Embryonic facial prominence (tissue), 1 donor: ENCODE data around the gene TREML1.
"Not testable (repeated sequence)": the region's sequence is repeated elsewhere in the genome, so short reads cannot be mapped to it uniquely, and the experiment has no call there.

ENCODE experiments used
- DNase-seq: peaks from one replicate; pipeline ENCODE4 v3.0.0-alpha.2; 2016; ENCODE audit errors: extremely low spot score

Gene TREML1

DNA sequence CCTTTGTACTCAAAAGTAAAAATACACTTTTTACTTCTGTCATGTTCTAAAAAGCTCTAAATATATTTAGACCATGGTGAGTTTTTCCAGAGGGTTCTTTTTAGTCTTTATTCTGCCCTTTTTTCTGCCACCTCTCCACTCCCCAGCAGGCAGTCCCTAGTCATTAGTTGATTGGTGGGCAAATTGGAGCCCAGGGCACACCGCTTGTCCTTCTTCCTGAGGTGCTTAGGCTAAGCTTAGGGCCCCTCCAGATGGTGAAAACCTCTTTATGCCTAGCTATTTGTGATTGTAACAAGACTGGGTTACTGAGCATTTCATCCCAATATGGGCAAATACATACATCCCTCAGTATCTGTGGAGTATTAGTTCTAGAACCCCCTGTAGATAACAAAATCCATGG, 6.2 kb downstream of the TREML1 start:
- no peak for DNase-seq

DNA sequence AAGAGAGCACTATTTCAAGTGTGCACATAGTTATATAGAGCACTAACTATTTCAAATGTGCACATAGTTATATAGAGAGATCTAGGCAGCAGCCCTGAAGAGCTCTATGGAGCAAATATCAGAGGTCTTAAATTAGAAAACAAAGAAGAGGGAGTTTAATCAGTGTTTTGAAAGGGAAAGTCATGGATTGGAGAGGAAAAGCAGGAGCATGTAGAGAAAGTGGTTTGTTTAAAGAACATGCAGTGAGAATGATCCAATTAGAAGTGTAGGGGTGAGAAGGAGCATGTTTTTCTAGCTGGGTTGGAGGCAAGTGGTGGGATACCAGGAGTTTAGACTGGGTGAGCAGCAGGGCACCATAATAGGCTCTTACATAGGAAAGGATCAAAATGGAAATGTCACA, 17.2 kb downstream of the TREML1 start:
- no peak for DNase-seq

DNA sequence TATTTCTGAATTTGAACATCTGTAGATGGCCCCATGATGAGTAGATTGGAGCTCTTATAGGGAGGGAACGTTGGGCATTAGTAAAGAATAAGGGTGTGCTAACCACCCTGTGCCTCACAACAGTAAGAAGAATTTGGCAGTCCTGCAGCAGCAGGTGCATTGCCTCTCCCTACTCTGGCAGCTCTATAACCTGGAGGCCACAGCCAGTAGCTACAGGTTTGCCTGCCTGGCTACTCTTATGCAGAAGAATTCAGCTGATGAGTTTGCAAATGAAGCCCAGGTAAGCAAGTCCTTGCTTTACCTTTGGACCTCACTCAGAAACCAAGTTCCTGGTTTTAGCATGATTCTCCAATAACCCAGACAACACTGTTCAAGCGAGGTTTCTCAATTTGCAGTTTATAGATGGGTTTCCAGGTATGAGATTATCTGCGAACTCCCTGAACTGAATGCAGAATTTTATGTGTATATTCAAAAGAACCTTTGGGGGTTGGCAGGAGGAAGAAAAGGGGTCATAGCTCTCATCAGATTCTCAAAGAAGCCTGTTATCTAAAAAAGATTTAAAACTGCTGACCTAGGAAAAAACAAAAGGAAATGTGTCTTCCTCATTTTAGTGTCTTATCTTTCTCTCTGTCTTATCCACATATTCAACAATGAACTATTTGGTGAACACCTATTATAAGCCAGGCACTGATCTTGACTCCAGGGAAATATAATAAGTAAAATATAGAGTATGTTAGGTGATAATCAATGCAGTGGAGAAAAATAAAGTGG, 18.9 kb downstream of the TREML1 start:
- no peak for DNase-seq

DNA sequence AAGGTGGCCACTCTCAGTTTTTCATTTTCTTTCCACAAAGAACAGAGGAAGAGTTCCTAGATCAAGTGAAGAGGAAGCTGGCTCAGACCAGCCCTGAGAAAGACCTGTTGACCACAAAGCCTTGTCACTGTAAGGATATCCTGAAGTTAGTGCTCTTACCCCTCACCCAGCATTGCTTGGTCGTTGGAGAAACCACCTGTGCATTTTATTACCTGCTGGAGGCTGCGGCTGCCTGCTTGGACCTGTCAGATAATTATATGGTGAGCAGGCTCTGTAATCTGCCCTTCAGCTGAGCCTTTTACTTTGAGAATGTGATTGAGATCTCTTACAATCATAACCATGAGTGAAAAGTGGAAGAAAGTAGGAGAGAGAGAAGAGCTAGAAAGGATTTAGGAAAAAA, 21.9 kb downstream of the TREML1 start:
- no peak for DNase-seq

DNA sequence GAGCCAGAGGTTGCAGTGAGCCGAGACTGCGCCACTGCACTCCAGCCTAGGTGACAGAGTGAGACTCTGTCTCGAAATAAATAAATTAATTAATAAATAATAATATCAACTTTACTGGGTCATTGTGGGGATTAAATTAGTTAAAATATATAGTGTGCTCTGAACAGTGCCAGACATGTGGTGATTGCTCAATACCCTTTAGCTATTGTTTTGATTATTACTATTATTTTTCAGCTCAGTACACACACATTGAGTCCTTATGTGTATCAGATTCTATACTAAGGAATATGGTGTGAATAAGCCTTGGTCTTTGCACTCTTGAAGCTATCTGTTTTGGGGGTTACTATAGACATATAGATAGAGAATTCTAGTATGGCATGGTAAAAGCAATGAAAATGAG, 28.9 kb downstream of the TREML1 start:
- DNase-seq, result no peak

DNA sequence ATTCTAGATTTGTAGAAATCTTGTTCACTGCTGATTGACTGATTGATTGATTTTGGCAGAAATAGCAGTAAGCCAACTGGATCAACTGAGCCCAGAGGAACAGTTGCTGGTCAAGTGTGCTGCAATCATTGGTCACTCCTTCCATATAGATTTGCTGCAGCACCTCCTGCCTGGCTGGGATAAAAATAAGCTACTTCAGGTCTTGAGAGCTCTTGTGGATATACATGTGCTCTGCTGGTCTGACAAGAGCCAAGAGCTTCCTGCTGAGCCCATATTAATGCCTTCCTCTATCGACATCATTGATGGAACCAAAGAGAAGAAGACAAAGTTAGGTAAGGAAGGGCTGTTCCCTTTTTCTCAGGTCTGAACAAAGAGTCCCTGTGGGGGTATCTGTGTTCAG, 31.2 kb downstream of the TREML1 start:
- no peak for DNase-seq

DNA sequence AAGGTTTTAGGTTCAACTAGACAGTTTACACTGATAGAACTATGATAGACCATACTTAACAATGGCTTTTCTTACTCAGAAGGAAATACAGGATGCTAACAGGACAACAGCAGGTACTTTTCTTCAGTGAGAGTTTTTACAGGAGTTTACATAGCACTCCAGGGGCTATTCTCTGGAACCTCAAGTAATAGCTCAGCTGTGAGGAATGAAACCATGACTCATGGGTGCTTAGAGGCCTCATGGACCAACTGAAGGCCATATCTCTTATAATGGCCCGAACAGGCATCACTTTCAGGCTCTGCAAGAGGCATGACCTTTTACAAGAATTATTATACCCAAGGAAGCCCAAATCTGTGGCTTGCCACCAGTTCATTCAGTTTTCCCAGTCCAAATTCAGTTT, 31.8 kb downstream of the TREML1 start:
- no peak for DNase-seq

DNA sequence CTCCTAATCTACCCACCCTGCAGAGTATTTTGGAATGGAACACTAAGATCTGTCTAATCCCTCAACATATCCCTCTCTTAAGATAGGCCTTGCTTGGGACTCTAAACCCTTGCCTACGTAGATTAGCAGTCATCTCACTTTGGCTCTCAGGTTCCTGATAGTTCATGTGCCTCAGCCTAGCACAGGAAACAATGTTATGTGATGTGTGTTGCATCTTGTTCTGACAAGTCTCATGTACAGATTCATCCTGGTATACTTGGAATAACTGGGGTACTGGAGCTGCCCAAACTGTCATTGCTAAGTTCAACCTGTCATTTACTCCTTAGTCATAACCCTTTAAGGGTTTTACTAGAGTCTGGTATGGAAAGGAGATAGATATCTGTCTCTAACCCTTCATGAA, 34.1 kb downstream of the TREML1 start:
- no peak for DNase-seq

DNA sequence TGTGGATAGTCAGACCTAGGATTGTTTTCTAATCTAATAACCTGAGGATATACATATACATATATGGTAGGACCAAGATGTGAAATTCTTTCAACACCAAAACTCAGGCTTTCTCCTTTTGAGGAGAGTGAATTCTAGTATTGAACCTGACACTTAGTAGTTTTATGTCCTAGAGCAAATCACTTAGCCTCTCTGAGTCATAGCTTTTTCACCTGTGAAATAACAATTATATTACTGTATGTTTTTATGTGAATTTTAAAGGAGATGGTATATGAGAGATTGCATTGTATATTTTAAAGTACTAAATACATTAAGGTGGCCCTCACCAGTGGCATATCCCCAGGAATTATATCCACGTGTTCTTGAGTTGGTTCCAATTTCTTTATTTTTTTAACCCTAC, 34.6 kb downstream of the TREML1 start:
- no peak for DNase-seq

DNA sequence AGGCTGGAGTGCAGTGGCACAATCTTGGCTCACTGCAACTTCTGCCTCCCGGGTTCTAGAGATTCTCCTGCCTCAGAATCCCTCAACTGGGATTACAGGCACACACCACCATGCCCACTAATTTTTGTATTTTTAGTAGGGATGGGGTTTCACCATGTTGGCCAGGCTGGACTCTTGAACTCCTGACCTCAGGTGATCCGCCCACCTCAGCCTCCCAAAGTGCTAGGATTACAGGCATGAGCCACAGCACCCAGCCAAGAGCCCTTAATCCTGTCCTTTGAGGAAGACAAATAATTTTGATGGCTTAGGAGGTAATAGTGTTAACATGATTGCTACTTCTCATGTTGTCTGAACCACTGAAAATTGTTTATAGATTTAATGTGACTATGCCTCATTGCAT, 39.1 kb downstream of the TREML1 start:
- DNase-seq, result not testable (repeated sequence)

DNA sequence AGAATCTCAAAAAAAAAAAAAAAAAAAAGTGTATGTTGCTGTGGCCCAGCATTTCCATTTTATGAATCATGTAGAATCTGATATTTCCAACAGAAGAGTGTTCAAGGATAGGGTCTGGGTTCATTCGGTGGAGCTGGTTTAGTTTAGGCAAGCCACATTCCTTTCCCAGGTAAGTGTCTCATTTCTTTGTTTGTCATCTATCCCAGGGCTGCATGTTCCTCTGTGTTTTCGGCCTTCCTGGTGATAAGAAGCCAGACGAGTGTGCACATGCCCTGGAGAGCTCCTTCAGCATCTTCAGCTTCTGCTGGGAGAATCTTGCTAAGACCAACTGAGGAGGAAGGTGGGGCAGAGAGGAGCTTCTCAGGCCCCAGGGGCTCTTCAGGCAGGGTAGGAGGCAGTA, 43.1 kb downstream of the TREML1 start:
- DNase-seq, result no peak

DNA sequence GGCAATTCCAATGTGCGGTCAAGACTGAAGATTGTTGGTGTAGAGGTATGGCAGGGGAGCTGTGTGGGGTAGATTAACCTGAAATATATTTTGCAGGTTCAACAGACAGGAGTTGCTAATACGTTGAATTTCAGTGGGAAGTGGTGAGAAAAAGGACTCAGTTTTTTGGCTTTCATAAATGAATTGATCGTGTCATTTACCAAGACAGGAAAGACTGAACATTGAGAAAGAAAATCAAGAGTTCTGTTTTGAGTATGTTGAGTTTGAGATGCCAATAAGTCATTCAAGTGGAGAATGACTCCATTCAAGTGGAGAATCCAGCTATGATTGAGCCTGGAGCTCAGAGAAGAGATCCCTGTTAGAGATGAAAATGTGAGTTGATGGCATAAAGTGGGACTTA, 50.3 kb downstream of the TREML1 start:
- no peak for DNase-seq

DNA sequence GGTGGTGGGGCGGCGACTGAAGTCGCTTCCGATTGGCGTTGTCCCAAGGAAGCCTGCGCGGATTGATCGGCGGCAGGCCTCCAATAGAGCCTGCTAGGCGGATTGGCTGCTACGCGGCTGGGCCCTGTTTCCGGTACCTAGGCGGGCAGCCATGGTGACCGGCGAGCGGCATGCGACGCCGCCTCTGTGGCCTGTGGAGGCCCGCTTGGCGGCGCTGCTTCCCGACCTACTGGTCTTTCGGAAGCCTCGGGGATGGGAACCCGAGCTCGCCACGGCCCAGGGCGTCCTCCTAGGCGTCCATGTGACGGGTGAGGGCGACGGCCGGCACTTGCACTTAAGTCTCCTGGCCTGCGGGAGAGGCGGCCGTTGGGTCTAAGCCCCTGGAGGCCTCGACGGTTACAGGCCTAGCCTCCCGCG, 53.3 kb downstream of the TREML1 start:
- no peak for DNase-seq
